Stimulated activated CD4-positive, alpha-beta T cell treated with anti-CD3 and anti-CD28 coated beads, Interleukin-12 subunit alpha, Interleukin-12 subunit beta, amount 100 ng/mL, for 24 hours (primary cell): ENCODE data around the gene MTCP1.

Experiments used
- DNase-seq, 2 experiments: peaks; one replicate each; pipeline ENCODE4 v3.0.0-alpha.2; 2020; ENCODE audit warnings: low read depth in 2 of 2

Gene MTCP1

DNA sequence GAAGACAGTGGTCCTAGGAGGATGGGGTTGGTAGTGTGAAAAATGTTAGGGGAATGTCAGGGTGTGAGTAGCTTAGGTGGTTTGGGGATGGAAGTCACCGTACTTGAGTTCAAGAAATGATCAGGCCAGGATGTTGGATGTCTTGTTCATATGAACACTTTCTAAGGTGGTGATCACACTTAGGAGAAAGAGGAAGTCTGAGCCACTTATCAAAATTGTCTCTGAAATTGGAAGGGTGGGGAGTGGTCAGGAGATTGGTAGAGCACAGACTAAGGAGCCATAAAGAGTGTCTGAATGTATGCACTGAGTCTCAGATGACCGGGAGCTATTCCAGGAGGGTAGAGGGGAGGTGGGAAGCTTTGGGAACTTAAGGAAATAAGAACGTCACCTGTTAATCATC, 17.3 kb downstream of the MTCP1 start:
- DNase-seq, result no peak

DNA sequence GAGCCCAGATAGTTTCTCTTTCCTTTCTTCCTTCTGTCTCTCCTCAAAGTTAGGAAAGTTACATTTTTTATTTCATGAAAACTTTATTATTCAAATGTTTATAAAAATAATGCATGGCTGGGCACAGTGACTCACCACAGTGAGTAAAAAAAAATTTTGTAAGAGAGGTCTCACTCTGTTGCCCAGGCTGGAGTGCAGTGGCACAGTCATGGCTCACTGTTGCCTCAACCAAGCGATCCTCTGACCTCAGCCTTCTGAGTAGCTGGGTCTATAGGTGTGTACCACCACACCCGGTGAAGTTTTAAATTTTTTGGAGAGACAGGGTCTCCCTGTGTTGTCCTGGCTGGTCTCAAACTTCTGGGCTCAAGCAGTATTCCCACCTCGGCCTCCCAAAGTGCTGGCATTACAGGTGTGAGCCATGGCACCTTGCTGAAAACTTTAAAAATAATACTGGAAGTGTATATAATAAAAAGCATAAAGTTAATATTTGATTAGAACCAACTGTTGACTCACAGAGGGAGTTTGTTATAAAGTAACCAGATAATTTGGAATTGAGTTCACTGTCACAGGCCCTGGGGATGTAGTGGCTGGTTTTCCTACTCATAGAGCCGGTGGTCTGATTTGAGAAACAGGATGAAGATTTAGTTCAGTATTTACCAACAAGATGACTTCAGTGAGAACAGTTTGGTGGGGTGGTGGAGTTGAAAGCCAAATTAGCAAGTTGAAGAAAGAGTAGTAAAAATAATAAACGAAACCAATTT, 18.0 kb downstream of the MTCP1 start:
- no peak for DNase-seq

DNA sequence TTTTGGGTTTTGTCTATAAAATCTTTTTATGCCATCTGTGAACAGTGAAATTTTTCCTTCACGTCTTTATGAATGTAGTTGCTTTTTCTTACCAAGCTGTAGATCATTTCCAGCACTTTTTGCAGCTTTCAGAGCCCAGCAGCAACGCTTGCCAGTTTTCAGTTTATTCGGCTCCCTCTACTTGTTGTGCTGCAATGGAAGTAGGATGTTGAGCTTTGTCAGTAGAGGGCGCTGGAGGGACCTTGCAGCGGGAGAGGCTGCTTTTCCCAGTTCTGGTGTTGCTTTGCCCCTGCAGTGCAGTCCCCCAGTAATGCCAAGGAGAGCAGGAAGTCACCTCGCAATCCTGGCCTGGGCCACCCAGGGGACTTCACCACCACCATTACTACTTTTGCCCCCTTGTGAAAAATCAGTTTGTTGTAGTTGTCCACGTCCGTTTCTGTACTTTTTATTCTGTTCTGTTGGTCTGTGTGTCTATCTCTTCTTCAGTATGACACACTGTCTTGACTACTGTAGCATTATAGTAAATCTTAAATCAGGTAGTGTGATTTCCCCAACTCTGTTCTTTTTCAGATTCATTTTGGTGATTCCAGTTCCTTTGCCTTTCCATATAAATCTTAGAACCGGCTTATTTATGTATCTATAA, 21.8 kb downstream of the MTCP1 start:
- DNase-seq, result no peak

GRCh38 chrX:155046811-155047528, 24.0 kb downstream of the MTCP1 start:
- DNase-seq, result no peak

DNA sequence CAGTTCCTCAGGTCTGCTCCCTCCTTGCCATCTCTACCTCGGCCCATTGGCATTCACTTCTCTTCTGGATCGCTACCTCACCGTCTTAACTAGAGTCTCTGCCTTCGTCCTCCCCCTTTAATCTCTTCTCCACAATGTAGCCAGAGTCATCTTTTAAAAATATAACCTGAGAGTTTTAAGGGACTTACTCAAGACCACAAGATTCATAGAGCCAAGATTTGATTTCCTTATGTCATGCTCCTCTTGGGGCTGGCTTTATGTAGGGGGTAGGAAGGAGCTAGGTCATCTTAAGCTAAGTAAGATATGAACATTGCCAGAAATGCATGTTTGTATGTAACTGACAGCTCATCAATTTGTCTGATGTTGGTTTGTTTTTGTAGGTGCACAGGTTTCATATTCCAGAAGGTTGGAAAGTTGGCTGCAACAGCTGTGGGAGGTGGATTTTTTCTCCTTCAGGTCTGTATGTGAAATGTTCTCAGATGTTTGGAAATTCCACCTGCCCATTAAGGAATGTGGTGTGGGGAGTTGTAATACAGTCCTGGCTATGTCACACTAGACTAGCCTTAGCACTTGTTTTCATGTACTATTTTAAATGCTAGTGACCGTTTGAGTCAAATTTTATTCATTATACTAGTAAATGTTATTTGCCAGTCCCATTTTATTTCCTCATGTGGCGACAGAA, 24.7 kb downstream of the MTCP1 start:
- no peak for DNase-seq

GRCh38 chrX:155035688-155036087, 35.2 kb downstream of the MTCP1 start:
- no peak for DNase-seq

DNA sequence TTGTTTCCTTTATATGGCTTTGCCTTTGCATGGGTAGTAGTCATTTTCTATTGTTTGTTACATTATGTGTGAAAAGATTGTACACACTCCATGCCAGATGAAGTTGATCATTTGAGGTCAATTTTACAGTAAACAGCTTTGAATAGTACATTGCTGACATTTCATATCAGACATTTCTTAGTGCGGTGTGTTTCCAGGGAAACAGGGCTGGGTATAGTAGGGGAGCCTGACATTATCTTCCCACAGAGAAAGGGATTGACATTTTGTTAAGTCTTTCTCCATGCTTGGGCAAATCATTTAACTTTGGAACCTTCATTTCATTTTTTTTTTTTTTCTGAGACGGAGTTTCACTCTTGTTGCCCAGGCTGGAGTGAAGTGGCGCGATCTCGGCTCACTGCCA, 39.3 kb downstream of the MTCP1 start:
- no peak for DNase-seq

GRCh38 chrX:155028877-155029291, 42.1 kb downstream of the MTCP1 start:
- no peak for DNase-seq

- no peak for DNase-seq
Observed at GRCh38 chrX:155028129-155028528, 42.8 kb downstream of the MTCP1 start.

GRCh38 chrX:155027509-155028066, 43.3 kb downstream of the MTCP1 start:
- DNase-seq, result no peak

DNA sequence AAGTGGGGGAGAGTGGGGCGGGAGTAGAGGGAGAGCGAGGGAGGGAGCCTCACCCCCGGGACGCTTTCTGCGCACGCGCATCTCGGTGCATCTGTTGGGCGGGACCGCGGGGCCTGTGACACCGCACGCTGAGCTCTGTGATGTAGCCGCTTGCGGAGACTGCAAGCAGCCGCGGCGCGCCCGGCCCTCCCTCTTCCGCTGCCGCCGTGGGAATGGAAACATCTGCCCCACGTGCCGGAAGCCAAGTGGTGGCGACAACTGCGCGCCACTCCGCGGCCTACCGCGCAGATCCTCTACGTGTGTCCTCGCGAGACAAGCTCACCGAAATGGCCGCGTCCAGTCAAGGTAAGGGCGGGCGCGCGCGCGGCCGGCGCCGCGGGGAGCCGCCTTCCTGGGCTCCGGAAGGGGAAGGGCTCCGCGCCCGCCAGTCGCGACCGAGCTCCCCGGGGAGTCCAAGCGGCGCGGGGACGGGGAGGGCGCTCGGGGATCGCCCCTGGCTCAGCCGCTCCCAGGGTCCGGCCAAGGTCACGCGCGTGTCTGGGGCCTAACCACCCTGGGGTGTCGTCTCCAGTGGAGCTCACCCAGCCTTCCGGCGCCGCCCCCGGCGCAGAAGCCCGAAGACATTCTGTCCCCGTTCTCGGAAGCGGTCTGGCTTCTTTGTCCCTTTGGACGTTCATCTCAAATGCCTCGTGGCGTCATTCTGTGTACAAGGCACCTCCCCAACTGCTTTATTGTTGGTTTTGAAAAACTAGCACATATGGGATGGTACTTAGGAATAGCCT, 44.0 kb downstream of the MTCP1 start, which contains the start of gene FUNDC2:
TSS of gene FUNDC2 (plus strand) at position 118 of the 782 bp plus-strand sequence. CDS start at position 213, 95 bp downstream.
- peak; percentile 82 to 86 for DNase-seq

DNA sequence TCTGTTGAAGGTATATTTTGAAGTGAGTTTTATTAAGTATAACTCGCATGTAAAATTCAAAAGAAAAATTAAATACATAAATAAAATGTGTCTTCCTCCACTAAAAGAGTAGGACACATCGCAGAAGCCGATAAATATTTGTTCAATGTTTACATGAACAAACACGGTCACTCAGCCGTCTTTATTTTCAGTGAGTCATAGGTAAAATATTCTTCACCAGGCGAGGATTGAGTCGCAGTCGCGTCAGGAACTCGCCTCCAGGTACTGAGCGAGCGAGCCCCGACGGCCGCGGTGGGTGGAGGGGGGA, 44.6 kb downstream of the MTCP1 start:
- DNase-seq, result no peak

- DNase-seq, result no peak
Observed at GRCh38 chrX:155023907-155024833, 46.8 kb downstream of the MTCP1 start.

DNA sequence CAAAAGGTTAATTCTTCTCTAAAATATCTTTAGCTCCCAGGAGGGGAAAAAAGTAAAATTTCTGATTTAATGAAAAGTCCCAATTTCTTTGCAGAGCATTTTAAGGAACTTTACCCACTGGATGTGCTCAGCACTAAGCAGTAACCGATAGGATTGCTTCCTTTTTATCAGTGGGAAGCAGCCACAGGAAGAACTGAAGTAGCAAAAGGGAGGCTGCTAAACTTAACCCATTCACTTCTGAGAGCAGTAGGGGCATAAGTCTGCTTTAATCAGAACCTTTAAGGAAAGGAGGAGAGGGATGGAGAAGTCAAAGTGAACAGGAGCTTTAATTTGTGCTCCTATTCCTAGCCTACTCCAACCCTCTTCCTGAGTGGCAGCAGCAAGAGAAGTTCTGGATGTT, 48.4 kb downstream of the MTCP1 start, which contains the start of gene F8:
TSS of gene F8 (minus strand) at position 139 of the 400 bp plus-strand sequence. CDS start 171 bp downstream, outside the sequence.
- no peak for DNase-seq

DNA sequence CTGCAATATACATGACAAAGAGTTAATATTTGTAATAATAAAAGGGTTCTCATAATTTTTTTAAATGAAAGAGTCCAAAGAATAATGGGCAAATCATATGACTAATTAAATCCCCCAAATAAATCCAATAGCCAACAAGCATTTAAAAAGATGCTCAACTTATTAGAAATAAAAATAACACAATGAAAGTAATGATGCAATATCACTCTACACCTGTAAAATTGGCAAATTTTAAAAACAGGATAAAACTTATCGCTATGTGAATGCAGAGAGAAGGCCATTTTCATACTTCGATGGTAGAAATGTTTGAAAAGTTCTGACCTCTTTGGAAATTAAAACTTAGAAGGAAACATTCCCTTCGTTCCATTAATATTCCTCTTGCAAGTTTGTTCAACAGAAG, 50.3 kb downstream of the MTCP1 start:
- DNase-seq, result no peak
